HG02798 (cell line): ENCODE results near the gene PPARGC1A.

Experiments
- ATAC-seq: cut with Tn5 transposase; IDR thresholded peaks from one replicate; pipeline ENCODE4 v1.9.1; 2021; ENCODE audit warnings: mild to moderate bottlenecking; ENCODE audit not compliant: unreplicated experiment, poor library complexity

PPARGC1A gene

GRCh38 chr4:23889814-23890341, at the start of gene PPARGC1A:
Gene PPARGC1A, minus strand, starts transcription at chr4:23890047. Its CDS starts 90 bp downstream, at chr4:23889957.
- peak; percentile 88 for ATAC-seq

- ATAC-seq: no peak
Measured at GRCh38 chr4:23938796-23939195, 48.9 kb upstream of the PPARGC1A start.

GRCh38 chr4:23937173-23937572, 47.3 kb upstream of the PPARGC1A start:
- ATAC-seq: no peak

GRCh38 chr4:23934915-23935314, 45.1 kb upstream of the PPARGC1A start:
- ATAC-seq: no peak

- no peak for ATAC-seq
Measured at GRCh38 chr4:23934223-23934622, 44.4 kb upstream of the PPARGC1A start.

GRCh38 chr4:23932901-23933308, 43.1 kb upstream of the PPARGC1A start:
- no peak for ATAC-seq

GRCh38 chr4:23932186-23932585, 42.3 kb upstream of the PPARGC1A start:
- no peak for ATAC-seq

- no peak for ATAC-seq
Measured at GRCh38 chr4:23931489-23931830, 41.6 kb upstream of the PPARGC1A start.

GRCh38 chr4:23930750-23931488, 41.1 kb upstream of the PPARGC1A start:
- ATAC-seq: no peak

- no peak for ATAC-seq
Measured at GRCh38 chr4:23929248-23929647, 39.4 kb upstream of the PPARGC1A start.

- ATAC-seq: no peak
Measured at GRCh38 chr4:23924556-23924955, 34.7 kb upstream of the PPARGC1A start.

- ATAC-seq: no peak
Measured at GRCh38 chr4:23923840-23924239, 34.0 kb upstream of the PPARGC1A start.

- ATAC-seq: no peak
Measured at GRCh38 chr4:23923141-23923540, 33.3 kb upstream of the PPARGC1A start.

GRCh38 chr4:23922541-23923111, 32.8 kb upstream of the PPARGC1A start:
- no peak for ATAC-seq

- no peak for ATAC-seq
Measured at GRCh38 chr4:23922013-23922412, 32.2 kb upstream of the PPARGC1A start.

- no peak for ATAC-seq
Measured at GRCh38 chr4:23921447-23921845, 31.6 kb upstream of the PPARGC1A start.

GRCh38 chr4:23920716-23921446, 31.0 kb upstream of the PPARGC1A start:
- no peak for ATAC-seq

- ATAC-seq: no peak
Measured at GRCh38 chr4:23920296-23920695, 30.4 kb upstream of the PPARGC1A start.

- ATAC-seq: no peak
Measured at GRCh38 chr4:23916282-23916681, 26.4 kb upstream of the PPARGC1A start.

GRCh38 chr4:23915459-23916132, 25.7 kb upstream of the PPARGC1A start:
- no peak for ATAC-seq
